A673 (cell line): ENCODE measurements around the gene NAA40.

Source experiments
- EZH2 ChIP-seq: fragments of 200-600 bp; sonication (generic); IDR thresholded peaks from 2 replicates; pipeline ENCODE4 v1.6.1; 2017; ENCODE audit warnings: borderline replicate concordance, low read depth, mild to moderate bottlenecking, mixed read lengths, antibody characterized with exemption, low read length; ENCODE audit not compliant: poor library complexity, severe bottlenecking
- TF ChIP-seq, protein P1 (sequence below): fragments of 300-800, 200-600 bp; sonication (generic); conservative IDR thresholded peaks from 2 replicates; pipeline ENCODE4 v1.5.1; 2017; ENCODE audit warnings: low read depth, mild to moderate bottlenecking, antibody characterized with exemption, low read length, moderate library complexity, mixed read lengths

DNA sequence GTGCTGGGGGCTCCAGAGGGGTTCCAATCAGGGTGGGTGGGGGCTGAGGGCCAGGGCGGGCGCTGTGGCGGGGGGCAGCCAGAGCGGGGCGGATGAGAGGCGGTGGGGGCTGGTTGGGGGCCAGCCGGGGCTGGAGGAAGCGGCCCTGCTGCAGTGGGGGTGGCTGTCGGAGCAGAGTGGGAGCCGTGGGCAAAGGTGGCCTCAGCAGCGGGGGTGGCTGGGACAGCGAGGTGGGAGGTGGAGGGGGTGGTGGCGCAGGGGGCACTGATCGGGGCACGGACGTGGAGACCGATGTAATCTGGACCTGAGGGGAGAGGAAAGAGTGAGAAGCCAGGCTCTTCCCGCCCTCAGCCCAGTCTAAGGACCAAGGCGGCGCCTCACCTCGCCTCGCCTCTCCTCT lies 26.9 kb upstream of the NAA40 start:
- TF ChIP-seq, protein P1, sequence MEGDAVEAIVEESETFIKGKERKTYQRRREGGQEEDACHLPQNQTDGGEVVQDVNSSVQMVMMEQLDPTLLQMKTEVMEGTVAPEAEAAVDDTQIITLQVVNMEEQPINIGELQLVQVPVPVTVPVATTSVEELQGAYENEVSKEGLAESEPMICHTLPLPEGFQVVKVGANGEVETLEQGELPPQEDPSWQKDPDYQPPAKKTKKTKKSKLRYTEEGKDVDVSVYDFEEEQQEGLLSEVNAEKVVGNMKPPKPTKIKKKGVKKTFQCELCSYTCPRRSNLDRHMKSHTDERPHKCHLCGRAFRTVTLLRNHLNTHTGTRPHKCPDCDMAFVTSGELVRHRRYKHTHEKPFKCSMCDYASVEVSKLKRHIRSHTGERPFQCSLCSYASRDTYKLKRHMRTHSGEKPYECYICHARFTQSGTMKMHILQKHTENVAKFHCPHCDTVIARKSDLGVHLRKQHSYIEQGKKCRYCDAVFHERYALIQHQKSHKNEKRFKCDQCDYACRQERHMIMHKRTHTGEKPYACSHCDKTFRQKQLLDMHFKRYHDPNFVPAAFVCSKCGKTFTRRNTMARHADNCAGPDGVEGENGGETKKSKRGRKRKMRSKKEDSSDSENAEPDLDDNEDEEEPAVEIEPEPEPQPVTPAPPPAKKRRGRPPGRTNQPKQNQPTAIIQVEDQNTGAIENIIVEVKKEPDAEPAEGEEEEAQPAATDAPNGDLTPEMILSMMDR = no peak
- no peak for TF ChIP-seq EZH2
